Activated naive CD8-positive, alpha-beta T cell treated with anti-CD3 and anti-CD28 coated beads for 36 hours (primary cell): Measurements from ENCODE around the gene OGFR. TPM values are rescaled to one million over a fixed set of nuclear protein-coding genes. Genes with fewer than 3 reads are reported as not detected.

Source experiments
- DNase-seq: peaks from one replicate; pipeline ENCODE4 v3.0.0; 2021
- H3K27ac Mint-ChIP-seq: one replicate; pipeline ENCODE4 v1.8.0; 2022; ENCODE audit warnings: mild to moderate bottlenecking, moderate library complexity, mixed read lengths
- H3K27me3 Mint-ChIP-seq: one replicate; pipeline ENCODE4 v1.8.0; 2022; ENCODE audit warnings: mild to moderate bottlenecking, mixed read lengths
- H3K36me3 Mint-ChIP-seq: one replicate; pipeline ENCODE4 v1.8.0; 2021; ENCODE audit warnings: mild to moderate bottlenecking, mixed read lengths
- H3K4me1 Mint-ChIP-seq: one replicate; pipeline ENCODE4 v1.8.0; 2021; ENCODE audit warnings: mixed read lengths
- H3K4me3 Mint-ChIP-seq: one replicate; pipeline ENCODE4 v1.8.0; 2022; ENCODE audit warnings: mild to moderate bottlenecking, moderate library complexity, mixed read lengths
- H3K9me3 Mint-ChIP-seq: one replicate; pipeline ENCODE4 v1.8.0; 2022; ENCODE audit warnings: mixed read lengths
- total RNA-seq, 2 experiments: library from RNA; stranded (reverse); gene quantifications; one replicate each; pipeline ENCODE4 v1.2.3, GENCODE V29; 2021

Gene OGFR
- total RNA-seq, 2 experiments from 2014 or later, result 66.1 to 69.9 TPM

DNA sequence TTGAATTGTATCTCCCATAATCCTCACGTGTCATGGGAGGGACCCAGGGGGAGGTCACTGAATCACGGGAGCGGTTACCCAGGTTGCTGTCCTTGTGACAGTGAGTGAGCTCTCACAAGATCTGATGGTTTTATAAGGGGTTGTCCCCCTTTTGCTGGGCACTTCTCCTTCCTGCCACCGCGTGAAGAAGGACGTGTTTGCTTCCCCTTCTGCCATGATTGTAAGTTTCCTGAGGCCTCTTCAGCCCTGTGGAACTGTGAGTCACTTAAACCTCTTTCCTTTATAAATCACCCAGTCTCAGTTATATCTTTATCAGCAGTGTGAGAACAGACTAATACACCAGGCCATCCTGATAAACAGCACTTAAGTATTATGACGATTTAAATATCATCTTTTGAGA is 17.3 kb upstream of the OGFR start:
- Mint-ChIP-seq H3K36me3 (no peaks in the 10 kb centered on the region), H3K4me3 (no peak overlapping the region), H3K27ac (no peak overlapping the region), H3K4me1 (peaks cover 13% of the 10 kb centered on the region), H3K9me3 (no peaks in the 10 kb centered on the region), H3K27me3 (no peaks in the 10 kb centered on the region)
- DNase-seq, result no peak

DNA sequence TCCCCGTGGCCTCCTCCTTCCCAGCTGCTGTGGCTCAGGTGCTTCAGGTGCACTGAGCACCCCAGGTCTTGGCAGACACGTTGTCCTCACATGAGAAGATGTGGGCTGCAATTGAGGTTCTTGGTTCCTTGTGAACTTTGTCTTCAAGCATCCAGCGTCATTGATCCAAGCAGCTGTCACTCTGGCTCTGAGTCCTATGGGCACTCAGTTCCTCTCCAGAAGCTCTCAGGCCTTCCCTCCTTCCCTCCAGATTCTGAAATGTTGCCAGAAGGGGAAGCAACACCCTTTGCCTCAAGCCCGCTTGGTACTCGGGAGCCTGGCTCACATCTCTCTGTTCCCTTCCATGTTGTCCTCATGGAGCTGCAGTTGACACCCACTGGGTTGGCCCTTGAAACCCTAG is 16.8 kb upstream of the OGFR start:
- DNase-seq, result no peak
- no peaks in the 10 kb centered on the region for H3K27me3 Mint-ChIP-seq
- no peaks in the 10 kb centered on the region for H3K9me3 Mint-ChIP-seq
- H3K36me3 Mint-ChIP-seq, result no peaks in the 10 kb centered on the region
- H3K27ac Mint-ChIP-seq, result no peak overlapping the region
- no peak overlapping the region for H3K4me3 Mint-ChIP-seq
- H3K4me1 Mint-ChIP-seq, result peaks cover 14% of the 10 kb centered on the region

- no peak overlapping the region for H3K27ac Mint-ChIP-seq
- H3K9me3 Mint-ChIP-seq, result no peaks in the 10 kb centered on the region
- no peak for DNase-seq
- no peaks in the 10 kb centered on the region for H3K36me3 Mint-ChIP-seq
- H3K27me3 Mint-ChIP-seq, result no peaks in the 10 kb centered on the region
- no peak overlapping the region for H3K4me3 Mint-ChIP-seq
- H3K4me1 Mint-ChIP-seq, result peaks cover 21% of the 10 kb centered on the region
Measured at GRCh38 chr20:62788607-62789006, 16.0 kb upstream of the OGFR start.

GRCh38 chr20:62790075-62790474 is 14.6 kb upstream of the OGFR start:
- no peak overlapping the region for H3K4me3 Mint-ChIP-seq
- H3K27ac Mint-ChIP-seq, result no peak overlapping the region
- no peak for DNase-seq
- H3K4me1 Mint-ChIP-seq, result peaks cover 28% of the 10 kb centered on the region
- H3K27me3 Mint-ChIP-seq, result no peaks in the 10 kb centered on the region
- H3K36me3 Mint-ChIP-seq, result no peaks in the 10 kb centered on the region
- H3K9me3 Mint-ChIP-seq, result no peaks in the 10 kb centered on the region

DNA sequence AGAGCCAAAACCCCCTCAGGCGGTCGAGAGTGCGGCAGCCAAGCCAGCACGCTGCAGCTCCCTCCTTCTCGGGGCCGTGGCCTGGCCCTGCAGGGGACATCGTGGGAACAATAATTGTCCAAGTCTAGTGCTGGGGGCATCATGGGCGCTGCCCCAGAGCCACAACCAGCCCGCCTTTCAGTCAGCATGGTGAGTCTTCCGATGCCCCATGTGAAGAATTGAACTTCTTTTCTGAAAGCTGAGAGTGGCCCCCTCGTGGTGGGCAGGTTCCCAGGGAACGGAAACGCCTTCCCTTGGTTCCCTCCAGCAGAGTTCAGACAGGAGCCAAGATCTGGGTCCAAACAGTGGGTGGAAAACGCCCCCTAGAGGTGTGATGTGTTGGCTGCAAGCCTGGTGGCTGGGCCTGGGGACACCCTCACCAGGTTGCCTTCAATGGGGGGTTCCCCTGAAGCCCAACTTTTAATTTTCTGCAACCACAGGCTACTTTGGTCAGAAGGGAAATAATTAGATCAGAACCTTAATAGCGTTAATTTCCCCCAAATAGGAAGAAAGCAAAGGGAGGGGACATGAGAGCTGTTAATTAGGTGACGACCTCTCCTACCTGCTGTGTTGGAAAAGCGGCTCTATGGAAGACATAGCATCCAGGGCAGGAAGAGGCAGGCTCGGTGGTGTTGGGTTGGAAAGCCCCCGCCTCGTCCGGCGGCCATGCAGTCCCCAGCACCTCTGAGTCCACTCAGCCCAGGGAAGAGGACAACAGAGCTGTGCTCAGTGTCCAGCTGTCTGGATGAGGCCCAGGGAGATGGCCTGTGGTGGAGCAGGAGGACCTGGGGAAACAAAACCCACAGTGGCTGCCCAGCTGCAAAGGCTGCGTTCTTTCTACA is 13.1 kb upstream of the OGFR start:
- no peaks in the 10 kb centered on the region for H3K9me3 Mint-ChIP-seq
- peaks cover 32% of the 10 kb centered on the region for H3K4me1 Mint-ChIP-seq
- peak; percentile 80 for DNase-seq
- H3K4me3 Mint-ChIP-seq, result no peak overlapping the region
- no peak overlapping the region for H3K27ac Mint-ChIP-seq
- H3K27me3 Mint-ChIP-seq, result no peaks in the 10 kb centered on the region
- H3K36me3 Mint-ChIP-seq, result no peaks in the 10 kb centered on the region

- H3K27me3 Mint-ChIP-seq, result no peaks in the 10 kb centered on the region
Measured at GRCh38 chr20:62792182-62792939, 12.3 kb upstream of the OGFR start.

GRCh38 chr20:62792940-62793756 is 11.5 kb upstream of the OGFR start:
- Mint-ChIP-seq H3K4me3 (peak overlapping the region; percentile 59), H3K27me3 (no peaks in the 10 kb centered on the region), H3K4me1 (peaks cover 36% of the 10 kb centered on the region), H3K36me3 (peaks cover 3% of the 10 kb centered on the region), H3K9me3 (no peaks in the 10 kb centered on the region), H3K27ac (peak overlapping the region; percentile 75)
- DNase-seq, result no peak

More at GRCh38 chr20:62792182-62792939, 12.3 kb upstream of the OGFR start:
- H3K36me3 Mint-ChIP-seq, result no peaks in the 10 kb centered on the region
- H3K27ac Mint-ChIP-seq, result no peak overlapping the region
- no peak for DNase-seq
- no peaks in the 10 kb centered on the region for H3K9me3 Mint-ChIP-seq
- H3K4me1 Mint-ChIP-seq, result peaks cover 36% of the 10 kb centered on the region
- H3K4me3 Mint-ChIP-seq, result no peak overlapping the region

DNA sequence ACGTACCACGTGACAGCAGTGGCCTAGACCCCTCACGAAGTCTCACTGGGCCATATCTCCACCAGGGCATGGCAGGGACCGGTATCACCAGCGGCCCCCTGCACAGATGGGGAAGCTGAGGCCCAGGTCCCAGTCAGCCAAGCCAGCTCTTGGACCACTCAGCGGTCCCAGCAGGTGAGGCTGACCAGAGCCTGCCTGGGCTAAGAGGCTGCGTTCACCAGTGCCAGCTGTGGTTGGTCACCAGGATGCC is 11.0 kb upstream of the OGFR start:
- no peaks in the 10 kb centered on the region for H3K27me3 Mint-ChIP-seq
- H3K4me1 Mint-ChIP-seq, result peaks cover 36% of the 10 kb centered on the region
- H3K4me3 Mint-ChIP-seq, result peak overlapping the region; percentile 59
- H3K27ac Mint-ChIP-seq, result peak overlapping the region; percentile 84
- peaks cover 5% of the 10 kb centered on the region for H3K36me3 Mint-ChIP-seq
- H3K9me3 Mint-ChIP-seq, result no peaks in the 10 kb centered on the region
- no peak for DNase-seq

DNA sequence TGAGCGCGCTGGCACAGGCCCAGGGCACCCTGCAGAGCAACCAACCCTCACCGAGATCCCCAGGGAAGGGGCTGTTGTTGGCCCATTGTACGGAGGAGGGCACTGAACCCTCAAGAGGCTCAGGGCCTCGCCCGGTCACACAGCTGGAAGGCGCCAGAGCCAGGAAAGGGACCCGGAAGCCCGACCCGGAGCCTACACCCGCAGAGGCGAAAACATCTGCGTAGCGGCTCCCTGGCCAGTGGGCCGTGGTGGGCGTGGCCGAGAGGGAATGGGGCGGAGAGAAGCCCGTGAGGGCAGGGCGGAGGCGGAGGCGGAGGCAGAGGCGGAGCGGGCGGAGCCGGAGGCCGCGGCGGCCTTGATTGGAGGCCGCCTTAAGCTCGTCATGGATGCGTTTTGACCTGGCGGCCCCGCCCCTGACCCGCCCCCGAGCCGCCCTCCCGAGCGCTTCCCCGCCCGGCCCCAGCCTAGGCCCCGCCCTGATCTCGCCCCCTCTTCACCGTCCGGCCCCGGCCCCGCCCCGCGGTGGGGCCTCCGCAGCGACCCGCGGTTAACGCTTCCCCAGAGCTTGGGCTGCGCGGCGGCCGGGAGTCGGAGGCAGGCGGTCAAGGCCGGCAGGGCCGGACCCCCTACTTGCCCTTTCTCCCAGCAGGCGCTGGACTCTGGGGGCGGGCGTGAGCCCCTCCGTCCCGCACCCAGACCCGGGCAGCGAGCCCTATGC is 10.5 kb upstream of the OGFR start:
- Mint-ChIP-seq H3K9me3 (no peaks in the 10 kb centered on the region), H3K4me3 (peak overlapping the region; percentile 84), H3K27me3 (no peaks in the 10 kb centered on the region), H3K27ac (peak overlapping the region; percentile 85), H3K36me3 (peaks cover 7% of the 10 kb centered on the region), H3K4me1 (peaks cover 36% of the 10 kb centered on the region)
- DNase-seq, result peak; percentile 97

DNA sequence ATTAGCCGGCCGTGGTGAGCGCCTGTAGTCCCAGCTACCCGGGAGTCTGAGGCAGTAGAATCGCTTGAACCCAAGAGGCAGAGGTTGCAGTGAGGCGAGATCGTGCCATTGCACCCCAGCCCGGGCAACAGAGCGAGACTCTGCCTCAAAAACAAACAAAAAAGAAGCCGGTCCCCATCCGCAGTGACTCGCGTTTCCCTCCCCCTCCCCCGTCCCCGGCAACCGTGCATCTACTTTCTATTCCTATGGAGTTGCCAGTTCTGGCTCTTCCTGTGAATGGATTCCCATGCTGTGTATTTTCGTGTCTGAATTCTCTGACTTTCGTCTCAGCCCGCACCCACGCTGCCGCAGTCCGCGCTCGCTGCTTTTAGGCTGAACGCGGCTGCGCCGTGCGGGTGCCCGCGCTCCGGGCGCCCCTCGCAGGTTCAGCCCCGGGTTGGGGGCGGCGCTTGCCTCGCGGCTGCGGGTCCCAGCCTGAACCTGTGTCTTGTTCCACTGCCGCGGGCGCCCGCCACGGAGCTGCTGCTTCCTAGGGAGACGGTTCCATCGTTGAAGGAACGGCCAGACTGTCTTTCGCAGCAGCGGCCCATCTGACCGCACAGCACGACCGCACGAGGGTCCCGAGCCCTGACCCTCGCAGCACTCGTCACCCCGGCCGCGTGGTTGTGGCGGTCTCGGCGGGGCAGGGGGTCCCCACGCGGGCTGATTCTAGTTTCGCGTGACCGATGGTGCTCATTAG is 9.4 kb upstream of the OGFR start:
- peaks cover 11% of the 10 kb centered on the region for H3K36me3 Mint-ChIP-seq
- peak overlapping the region; percentile 84 for H3K4me3 Mint-ChIP-seq
- no peaks in the 10 kb centered on the region for H3K9me3 Mint-ChIP-seq
- peak overlapping the region; percentile 85 for H3K27ac Mint-ChIP-seq
- no peaks in the 10 kb centered on the region for H3K27me3 Mint-ChIP-seq
- peak; percentile 85 for DNase-seq
- H3K4me1 Mint-ChIP-seq, result peaks cover 36% of the 10 kb centered on the region

GRCh38 chr20:62796699-62797491 is 7.7 kb upstream of the OGFR start:
- H3K27me3 Mint-ChIP-seq, result no peaks in the 10 kb centered on the region
- H3K36me3 Mint-ChIP-seq, result peaks cover 11% of the 10 kb centered on the region
- DNase-seq, result no peak
- H3K9me3 Mint-ChIP-seq, result no peaks in the 10 kb centered on the region
- H3K27ac Mint-ChIP-seq, result peak overlapping the region; percentile 87
- peak overlapping the region; percentile 91 for H3K4me3 Mint-ChIP-seq
- peaks cover 28% of the 10 kb centered on the region for H3K4me1 Mint-ChIP-seq

GRCh38 chr20:62797671-62798532 is 6.7 kb upstream of the OGFR start:
- Mint-ChIP-seq H3K4me1 (peaks cover 26% of the 10 kb centered on the region), H3K9me3 (no peaks in the 10 kb centered on the region), H3K36me3 (peaks cover 11% of the 10 kb centered on the region), H3K27ac (peak overlapping the region; percentile 87), H3K4me3 (peak overlapping the region; percentile 91), H3K27me3 (no peaks in the 10 kb centered on the region)
- no peak for DNase-seq

DNA sequence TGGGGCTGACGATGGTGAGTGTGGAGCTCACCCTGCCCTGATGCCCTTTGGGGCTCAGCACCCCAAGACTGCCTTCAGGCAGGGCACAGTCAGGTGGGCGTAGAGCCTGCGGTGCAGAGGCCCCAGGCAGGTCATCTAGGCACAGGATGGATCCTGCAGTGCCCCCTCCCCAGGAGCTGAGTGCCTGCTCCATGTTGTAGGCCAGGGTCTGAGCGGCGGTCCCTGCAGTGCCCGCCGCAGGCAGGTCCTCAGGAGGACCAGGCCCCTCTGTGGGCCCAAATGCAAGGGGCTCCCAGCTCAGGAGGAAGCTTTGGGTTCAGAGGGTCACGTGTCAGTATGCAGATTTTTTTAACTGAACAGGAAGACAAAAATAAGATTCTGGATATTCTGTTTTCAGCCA is 5.6 kb upstream of the OGFR start:
- H3K27me3 Mint-ChIP-seq, result no peaks in the 10 kb centered on the region
- no peaks in the 10 kb centered on the region for H3K9me3 Mint-ChIP-seq
- no peak overlapping the region for H3K27ac Mint-ChIP-seq
- H3K4me3 Mint-ChIP-seq, result no peak overlapping the region
- peaks cover 11% of the 10 kb centered on the region for H3K36me3 Mint-ChIP-seq
- DNase-seq, result no peak
- peaks cover 19% of the 10 kb centered on the region for H3K4me1 Mint-ChIP-seq
